Endodermal cell (in vitro differentiated cells): Measurements from ENCODE around the gene CALR3. TPM values are rescaled to one million over a fixed set of nuclear protein-coding genes. Genes with fewer than 3 reads are reported as not detected.

Experiments used
- DNase-seq: peaks from one replicate; pipeline ENCODE4 v3.0.0-alpha.2; 2017
- H3K27ac ChIP-seq: 2 replicates; pipeline ENCODE4 v1.5.1; 2013; ENCODE audit warnings: mild to moderate bottlenecking, low read depth, low read length, moderate library complexity
- H3K27me3 ChIP-seq: 2 replicates; pipeline ENCODE4 v1.6.1; 2013; ENCODE audit warnings: mild to moderate bottlenecking, low read length, moderate library complexity; ENCODE audit not compliant: insufficient read depth, control insufficient read depth, poor library complexity, severe bottlenecking
- H3K36me3 ChIP-seq: 2 replicates; pipeline ENCODE4 v1.7.0; 2013; ENCODE audit warnings: mild to moderate bottlenecking, low read length, moderate library complexity; ENCODE audit not compliant: control insufficient read depth, insufficient read depth
- H3K4me1 ChIP-seq: one replicate; pipeline ENCODE4 v1.7.0; 2013; ENCODE audit warnings: low read length; ENCODE audit not compliant: control insufficient read depth, insufficient read depth
- H3K4me3 ChIP-seq: 2 replicates; pipeline ENCODE4 v1.5.1; 2013; ENCODE audit warnings: mild to moderate bottlenecking, low read length, moderate library complexity
- H3K9ac ChIP-seq: 2 replicates; pipeline ENCODE4 v1.6.1; 2013; ENCODE audit warnings: mild to moderate bottlenecking, low read length, moderate library complexity; ENCODE audit not compliant: poor library complexity, severe bottlenecking; ENCODE audit errors: extremely low read depth
- H3K9me3 ChIP-seq: 2 replicates; pipeline ENCODE4 v1.6.1; 2013; ENCODE audit warnings: mild to moderate bottlenecking, low read length, moderate library complexity; ENCODE audit not compliant: control insufficient read depth
- H3K27ac Mint-ChIP-seq: 2 replicates; pipeline ENCODE4 v1.8.0; 2020; ENCODE audit warnings: mixed read lengths
- H3K27me3 Mint-ChIP-seq: 2 replicates; pipeline ENCODE4 v1.8.0; 2021; ENCODE audit warnings: mild to moderate bottlenecking, mixed read lengths; ENCODE audit not compliant: insufficient read depth
- H3K36me3 Mint-ChIP-seq: 2 replicates; pipeline ENCODE4 v1.8.0; 2020; ENCODE audit warnings: low read depth, mixed read lengths
- H3K4me1 Mint-ChIP-seq: 2 replicates; pipeline ENCODE4 v1.8.0; 2020; ENCODE audit warnings: mixed read lengths
- H3K4me3 Mint-ChIP-seq: 2 replicates; pipeline ENCODE4 v1.8.0; 2020; ENCODE audit warnings: mild to moderate bottlenecking, moderate library complexity, mixed read lengths
- H3K9me3 Mint-ChIP-seq: 2 replicates; pipeline ENCODE4 v1.8.0; 2020; ENCODE audit warnings: mild to moderate bottlenecking, mixed read lengths
- CTCF ChIP-seq: fragments of 200-600 bp; sonication (generic); conservative IDR thresholded peaks from 2 replicates; pipeline ENCODE4 v1.5.0; 2021; ENCODE audit warnings: antibody characterized with exemption, mild to moderate bottlenecking
- WGBS, 2 experiments: methylation state at CpG; one replicate each; pipeline versions ENCODE4 v1.1.5 to v1.1.7; 2013; ENCODE audit warnings: missing lambda C conversion rate in 2 of 2, mixed read lengths in 1 of 2; ENCODE audit not compliant: insufficient coverage in 1 of 2, insufficient read length in 1 of 2; 5-methylcytosine and 5-hydroxymethylcytosine counted together
- total RNA-seq, 2 donors: library from RNA; stranded (reverse); fragmentation: NEBNext Ultra II Directional in 1 of 2; extraction: Animal tissue kit (Norgen Biotek cat#: 25700) in 1 of 2; gene quantifications; 2 replicates in 1 of 2; 3 replicates in 1 of 2; pipeline ENCODE4 v1.2.1, GENCODE V29; 2021

Gene CALR3
- total RNA-seq, 2 donors from 2014 or later = 0.27 TPM; not detected in 1

GRCh38 chr19:16436780-16437332 lies 59.1 kb downstream of the CALR3 start:
- no peaks in the 10 kb centered on the region for H3K9me3 ChIP-seq
- H3K27me3 ChIP-seq = no peaks in the 10 kb centered on the region
- H3K36me3 Mint-ChIP-seq = peaks cover 48% of the 10 kb centered on the region
- no peak overlapping the region for H3K27ac Mint-ChIP-seq
- no peaks in the 10 kb centered on the region for H3K9me3 Mint-ChIP-seq
- H3K9ac ChIP-seq = no peak overlapping the region
- no peak for DNase-seq
- H3K27ac ChIP-seq = no peak overlapping the region
- TF ChIP-seq CTCF = no peak
- peaks cover 4% of the 10 kb centered on the region for H3K4me1 Mint-ChIP-seq
- no peak overlapping the region for H3K4me3 Mint-ChIP-seq
- H3K4me1 ChIP-seq = no peaks in the 10 kb centered on the region
- peaks cover 47% of the 10 kb centered on the region for H3K36me3 ChIP-seq
- H3K27me3 Mint-ChIP-seq = no peaks in the 10 kb centered on the region
- 93 to 100% methylated on average over 1 to 6 of the region's 6 CpGs for WGBS, 2 experiments
- H3K4me3 ChIP-seq = no peak overlapping the region

GRCh38 chr19:16435999-16436650 lies 59.8 kb downstream of the CALR3 start:
- H3K4me1 Mint-ChIP-seq = no peaks in the 10 kb centered on the region
- no peak for TF ChIP-seq CTCF
- H3K27me3 Mint-ChIP-seq = no peaks in the 10 kb centered on the region
- H3K36me3 ChIP-seq = peaks cover 53% of the 10 kb centered on the region
- H3K27ac ChIP-seq = no peak overlapping the region
- DNase-seq = no peak
- no peaks in the 10 kb centered on the region for H3K9me3 Mint-ChIP-seq
- H3K4me3 Mint-ChIP-seq = no peak overlapping the region
- H3K4me1 ChIP-seq = no peaks in the 10 kb centered on the region
- H3K27ac Mint-ChIP-seq = no peak overlapping the region
- H3K36me3 Mint-ChIP-seq = peaks cover 50% of the 10 kb centered on the region
- H3K4me3 ChIP-seq = no peak overlapping the region
- H3K9me3 ChIP-seq = no peaks in the 10 kb centered on the region
- WGBS, 2 experiments = 87 to 90% methylated on average over 7 to 9 of the region's 9 CpGs
- no peak overlapping the region for H3K9ac ChIP-seq
- no peaks in the 10 kb centered on the region for H3K27me3 ChIP-seq

GRCh38 chr19:16435238-16435917 lies 60.6 kb downstream of the CALR3 start:
- Mint-ChIP-seq H3K9me3 (no peaks in the 10 kb centered on the region), H3K4me1 (no peaks in the 10 kb centered on the region), H3K27me3 (no peaks in the 10 kb centered on the region), H3K36me3 (peaks cover 50% of the 10 kb centered on the region), H3K4me3 (no peak overlapping the region), H3K27ac (no peak overlapping the region)
- Histone ChIP-seq H3K9ac (no peak overlapping the region), H3K36me3 (peaks cover 52% of the 10 kb centered on the region), H3K9me3 (no peaks in the 10 kb centered on the region), H3K27ac (no peak overlapping the region), H3K27me3 (no peaks in the 10 kb centered on the region), H3K4me3 (no peak overlapping the region), H3K4me1 (no peaks in the 10 kb centered on the region)
- WGBS, 2 experiments = 88 to 93% methylated on average over 8 to 11 of the region's 11 CpGs
- no peak for DNase-seq
- TF ChIP-seq CTCF = no peak
